B cell (primary cell): ENCODE results near the gene BUB1B. TPM values are rescaled to one million over a fixed set of nuclear protein-coding genes. Genes with fewer than 3 reads are reported as not detected.

ENCODE experiments used
- ATAC-seq: fragments of 200-7000 bp; cut with Tn5 transposase; one replicate; pipeline ENCODE4 v1.10.0; 2021; ENCODE audit warnings: low read depth, mild to moderate bottlenecking, moderate number of reproducible peaks, moderate library complexity
- CTCF ChIA-PET: fragments of 350-600 bp; sonication (Branson Sonifier 250); formaldehyde crosslinking; loops from one replicate; lab custom pipeline; 2021; ENCODE audit warnings: antibody characterized with exemption, inconsistent platforms; lab: Charles Lee
- POLR2A ChIA-PET: fragments of 350-600 bp; sonication (Branson Sonifier 250); formaldehyde crosslinking; loops from one replicate; lab custom pipeline; 2021; ENCODE audit warnings: antibody characterized with exemption; lab: Charles Lee
- DNase-seq: peaks from one replicate; pipeline ENCODE4 v3.0.0; 2013
- H2AFZ ChIP-seq: 2 replicates; pipeline ENCODE4 v1.6.1; 2012; ENCODE audit warnings: mild to moderate bottlenecking, low read depth, low read length; ENCODE audit not compliant: insufficient read depth, poor library complexity, severe bottlenecking
- H3K27ac ChIP-seq, 2 donors: 1 replicate in 1 of 2; 2 replicates in 1 of 2; pipeline ENCODE4 v1.5.1; 2012 to 2013; ENCODE audit warnings: low read length in 2 of 2, mild to moderate bottlenecking in 2 of 2, moderate library complexity in 1 of 2
- H3K27me3 ChIP-seq, 4 experiments: fragments of 200-600 bp in 1 of 4; sonication (generic) in 1 of 4; replicated peaks in 1 of 4; 1 replicate in 2 of 4; 2 replicates in 2 of 4; pipeline versions ENCODE4 v1.6.1 to v1.7.0; 2013 to 2016; ENCODE audit warnings: low read length in 3 of 4, mild to moderate bottlenecking in 2 of 4, mixed read lengths in 1 of 4, moderate library complexity in 1 of 4; ENCODE audit not compliant: insufficient read depth in 4 of 4, control insufficient read depth in 3 of 4; ENCODE audit errors: control extremely low read depth in 1 of 4
- H3K36me3 ChIP-seq, 2 experiments: replicated peaks in 1 of 2; 1 replicate in 1 of 2; 2 replicates in 1 of 2; pipeline versions ENCODE4 v1.6.1 to v1.7.1; 2013; ENCODE audit warnings: low read length in 1 of 2; ENCODE audit not compliant: insufficient read depth in 2 of 2, control insufficient read depth in 1 of 2; ENCODE audit errors: control extremely low read depth in 1 of 2, extremely low read depth in 1 of 2
- H3K4me1 ChIP-seq, 2 donors: fragments of 200-600 bp in 1 of 2; sonication (generic) in 1 of 2; 1 replicate in 1 of 2; 2 replicates in 1 of 2; pipeline versions ENCODE4 v1.5.1 to v1.6.1; 2013 to 2017; ENCODE audit warnings: low read length in 2 of 2; ENCODE audit not compliant: control insufficient read depth in 2 of 2, insufficient read depth in 2 of 2
- H3K4me2 ChIP-seq: replicated peaks from 2 replicates; pipeline ENCODE3; 2012; ENCODE audit warnings: mild to moderate bottlenecking, low read depth, low read length; ENCODE audit not compliant: poor library complexity, severe bottlenecking
- H3K4me3 ChIP-seq, 5 experiments: fragments of 200-600 bp in 1 of 5; sonication (generic) in 1 of 5; 1 replicate in 3 of 5; 2 replicates in 2 of 5; pipeline versions ENCODE4 v1.5.1 to v1.7.0; 2011 to 2016; ENCODE audit warnings: low read length in 4 of 5, mild to moderate bottlenecking in 4 of 5, low read depth in 2 of 5, control low read depth in 1 of 5, moderate library complexity in 1 of 5; ENCODE audit not compliant: insufficient read depth in 1 of 5; ENCODE audit errors: control extremely low read depth in 1 of 5, extremely low read depth in 1 of 5
- H3K79me2 ChIP-seq: fragments of 200-600 bp; sonication (generic); one replicate; pipeline ENCODE4 v1.6.0; 2016; ENCODE audit warnings: low read length; ENCODE audit not compliant: control insufficient read depth, insufficient read depth
- H3K9ac ChIP-seq: fragments of 200-600 bp; sonication (generic); 2 replicates; pipeline ENCODE4 v1.6.1; 2017; ENCODE audit warnings: mild to moderate bottlenecking, low read length, moderate library complexity
- H3K9me3 ChIP-seq, 3 donors: one replicate each; pipeline versions ENCODE4 v1.6.1 to v1.7.1; 2013; ENCODE audit warnings: low read length in 2 of 3; ENCODE audit not compliant: control insufficient read depth in 2 of 3, insufficient read depth in 1 of 3; ENCODE audit errors: control extremely low read depth in 1 of 3
- H4K20me1 ChIP-seq: 2 replicates; pipeline ENCODE4 v1.6.0; 2012; ENCODE audit warnings: mild to moderate bottlenecking, low read length; ENCODE audit not compliant: insufficient read depth, control insufficient read depth, poor library complexity, severe bottlenecking
- H3K27ac Mint-ChIP-seq: one replicate; pipeline ENCODE4 v1.8.0; 2021; ENCODE audit warnings: mixed read lengths
- H3K27me3 Mint-ChIP-seq: one replicate; pipeline ENCODE4 v1.8.0; 2021; ENCODE audit warnings: mixed read lengths
- H3K4me1 Mint-ChIP-seq: one replicate; pipeline ENCODE4 v1.8.0; 2021; ENCODE audit warnings: mixed read lengths
- H3K4me3 Mint-ChIP-seq: one replicate; pipeline ENCODE4 v1.8.0; 2021; ENCODE audit warnings: mixed read lengths
- H3K9me3 Mint-ChIP-seq: one replicate; pipeline ENCODE4 v1.8.0; 2022; ENCODE audit warnings: mixed read lengths; ENCODE audit not compliant: insufficient read depth
- CTCF ChIP-seq: fragments of 200-600 bp; IDR thresholded peaks from one replicate; pipeline ENCODE4 v1.8.0; 2022; ENCODE audit warnings: antibody characterized with exemption, mild to moderate bottlenecking
- EZH2 ChIP-seq: IDR thresholded peaks from 2 replicates; pipeline ENCODE4 v1.6.1; 2012; ENCODE audit warnings: borderline replicate concordance, low read depth, mild to moderate bottlenecking, moderate library complexity, low read length; ENCODE audit not compliant: insufficient read depth, poor library complexity, severe bottlenecking
- WGBS: methylation state at CpG from one replicate; pipeline ENCODE4 v1.1.5; 2013; ENCODE audit warnings: missing lambda C conversion rate; ENCODE audit not compliant: insufficient coverage; 5-methylcytosine and 5-hydroxymethylcytosine counted together
- intact Hi-C: fragments of 100-400 bp; cut with micrococcal nuclease; formaldehyde crosslinking; loops from one replicate; pipeline ENCODE4 v1.10.0; 2022
- polyA plus RNA-seq: library from polyadenylated mRNA; depleted of rRNA; stranded (reverse); fragments of >200 nt; gene quantifications from 2 replicates; pipeline ENCODE4 v1.2.3, GENCODE V29; 2012
- total RNA-seq, 2 donors: library from RNA; stranded (reverse); fragments of 120-200 nt in 1 of 2; gene quantifications; 1 replicate in 1 of 2; 2 replicates in 1 of 2; pipeline versions ENCODE4 v1.2.3 to v1.2.4, GENCODE V29; 2013 to 2022

The BUB1B gene
- total and polyA plus RNA-seq, 2 donors (not counting 1 experiment from before 2014, with no cell fraction given): 0.70 to 4.4 TPM

DNA sequence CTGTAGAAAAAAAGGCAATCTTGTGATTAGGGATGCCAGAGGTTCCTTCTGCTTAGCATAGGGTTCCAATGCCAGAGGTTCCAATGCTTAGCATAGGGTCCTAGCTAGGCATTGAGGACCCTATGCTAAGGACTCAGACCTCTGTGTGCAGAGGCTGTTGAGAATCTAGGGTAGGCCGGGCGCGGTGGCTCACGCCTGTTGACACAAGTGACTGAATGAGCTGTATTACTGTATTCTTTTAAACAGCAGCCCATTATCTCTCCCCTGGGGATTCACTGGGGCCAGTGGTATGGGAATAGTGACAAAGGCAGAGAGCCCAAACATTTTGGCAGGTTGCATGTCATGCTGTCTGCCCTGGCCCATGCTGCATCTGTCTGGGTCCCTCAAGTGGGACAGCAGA, 94.2 kb downstream of the BUB1B start:
- no peak overlapping the region for H3K27ac Mint-ChIP-seq

More for the DNA sequence above, 94.2 kb downstream of the BUB1B start:
- Histone ChIP-seq H3K4me2 (no peak overlapping the region), H3K36me3 (no peaks in the 10 kb centered on the region), H3K27ac (no peak overlapping the region), H3K9me3 (peaks cover 0 to 6% (median 0%) of the 10 kb centered on the region in 3 donors), H4K20me1 (no peaks in the 10 kb centered on the region), H3K79me2 (no peaks in the 10 kb centered on the region), H3K9ac (no peak overlapping the region), H3K27me3 (peaks cover 0 to 33% (median 12%) of the 10 kb centered on the region in 4 experiments), H2AFZ (no peak overlapping the region), H3K4me1 (peaks cover 10 to 17% of the 10 kb centered on the region in 2 donors), H3K4me3 (no peak overlapping the region)
- CTCF ChIA-PET: interaction anchor here (0.6 to 1.6 kb wide), 3 partner anchors 19 to 38 kb away, joined by 3 to 5 read pairs (median 4); no protein-coding TSS in a partner anchor
- no peak for DNase-seq
- H3K27me3 Mint-ChIP-seq: peaks cover 27% of the 10 kb centered on the region
- peaks cover 10% of the 10 kb centered on the region for H3K4me1 Mint-ChIP-seq
- ATAC-seq: no peak
- TF ChIP-seq CTCF (no peak), EZH2 (no peak)
- POLR2A ChIA-PET: no interaction called here
- WGBS: no CpG with 5 or more reads among the region's 4 CpGs
- intact Hi-C loops: no loop called here
- H3K4me3 Mint-ChIP-seq: no peak overlapping the region
- no peaks in the 10 kb centered on the region for H3K9me3 Mint-ChIP-seq
